Measurements from ENCODE around the gene ANKLE1.

GRCh38 chr19:17243211-17243829 lies 38.4 kb upstream of the ANKLE1 start:
- TF ChIP-seq CTCF (IDR thresholded peaks at IDR 0.05; ENCODE audit: low read depth, low read length, poor library complexity, severe bottlenecking) = no peak
- TF ChIP-seq EZH2phosphoT487 (IDR thresholded peaks at IDR 0.05; ENCODE audit: borderline replicate concordance, low read length) = no peak
